Panc1 (cell line): ENCODE data around the gene PPM1D. TPM values are rescaled to one million over a fixed set of nuclear protein-coding genes. Genes with fewer than 3 reads are reported as not detected.

Experiments used
- ATAC-seq: fragments of 200-7000 bp; cut with Tn5 transposase; 2 replicates; pipeline ENCODE4 v1.9.1; 2020; ENCODE audit warnings: mild to moderate bottlenecking, moderate library complexity
- BruUV-seq: library from RNA; stranded (reverse); fragments of 400-500 nt; replicated peaks from 2 replicates; lab custom pipeline; 2021; lab: Mats Ljungman, UMichigan
- CTCF ChIA-PET: fragments of 300-600 bp; sonication (Branson Sonifier 250); formaldehyde crosslinking; loops from one replicate; lab custom pipeline; 2022; ENCODE audit warnings: antibody characterized with exemption; lab: Charles Lee
- POLR2A ChIA-PET: fragments of 300-600 bp; sonication (Branson Sonifier 250); formaldehyde crosslinking; loops from one replicate; lab custom pipeline; 2022; ENCODE audit warnings: antibody characterized with exemption; lab: Charles Lee
- DNase-seq: peaks from one replicate; pipeline ENCODE4 v3.0.0-alpha.2; 2010; ENCODE audit warnings: low read depth, low spot score
- H3K27ac ChIP-seq: 2 replicates; pipeline ENCODE4 v1.5.1; 2011; ENCODE audit warnings: mild to moderate bottlenecking, low read length, inconsistent platforms
- H3K27me3 ChIP-seq: fragments of 200-500 bp; sonication (Bioruptor generic); 2 replicates; pipeline ENCODE4 v1.6.0; 2014; ENCODE audit warnings: low read length, inconsistent platforms; ENCODE audit not compliant: control insufficient read depth, insufficient read depth
- H3K36me3 ChIP-seq: fragments of 200-500 bp; sonication (Bioruptor generic); 2 replicates; pipeline ENCODE4 v1.5.1; 2014; ENCODE audit warnings: inconsistent platforms, mild to moderate bottlenecking, low read length, moderate library complexity; ENCODE audit not compliant: control insufficient read depth, insufficient read depth
- H3K4me1 ChIP-seq: 2 replicates; pipeline ENCODE4 v1.5.1; 2011; ENCODE audit warnings: inconsistent platforms, mild to moderate bottlenecking, low read length, moderate library complexity; ENCODE audit not compliant: control insufficient read depth, insufficient read depth
- H3K4me3 ChIP-seq, 2 experiments: 2 replicates each; pipeline ENCODE4 v1.5.1; 2011 to 2012; ENCODE audit warnings: low read depth in 2 of 2, low read length in 2 of 2, mild to moderate bottlenecking in 2 of 2, inconsistent platforms in 1 of 2, moderate library complexity in 1 of 2
- H3K9me3 ChIP-seq: fragments of 200-500 bp; sonication (Bioruptor generic); 2 replicates; pipeline ENCODE4 v1.5.1; 2014; ENCODE audit warnings: low read depth, mild to moderate bottlenecking, inconsistent platforms, low read length, moderate library complexity; ENCODE audit not compliant: control insufficient read depth, insufficient read depth
- POLR2AphosphoS5 ChIP-seq: IDR thresholded peaks from 2 replicates; pipeline ENCODE4 v1.6.1; 2012; ENCODE audit warnings: mild to moderate bottlenecking, low read depth, low read length, moderate library complexity
- REST ChIP-seq, 2 experiments: IDR thresholded peaks; 2 replicates each; pipeline ENCODE4 v1.6.1; 2011 to 2012; ENCODE audit warnings: low read depth in 2 of 2, control low read depth in 1 of 2, low read length in 1 of 2, mild to moderate bottlenecking in 1 of 2, moderate library complexity in 1 of 2; ENCODE audit not compliant: insufficient read depth in 1 of 2
- SIN3A ChIP-seq: IDR thresholded peaks from 2 replicates; pipeline ENCODE4 v1.6.1; 2012; ENCODE audit warnings: low read depth, mild to moderate bottlenecking, low read length, moderate library complexity, borderline replicate concordance; ENCODE audit not compliant: insufficient read depth
- TCF7L2 ChIP-seq: IDR thresholded peaks from 2 replicates; pipeline ENCODE4 v1.6.1; 2011; ENCODE audit warnings: mild to moderate bottlenecking, low read depth, low read length, inconsistent platforms
- in situ Hi-C: cut with HindIII; loops from 2 replicates; pipeline ENCODE4 v1.10.0; 2016; ENCODE audit warnings: low sequenced_read_pairs, low pct_unique_long_range_greater_than_20kb
- intact Hi-C: fragments of 100-400 bp; cut with micrococcal nuclease; formaldehyde crosslinking; loops from one replicate; pipeline ENCODE4 v1.10.0; 2022; ENCODE audit not compliant: unreplicated experiment
- total RNA-seq: library from RNA; stranded (reverse); gene quantifications from one replicate; pipeline ENCODE4 v1.2.1, GENCODE V29; 2021; ENCODE audit not compliant: unreplicated experiment
- TF ChIP-seq, protein P1 (sequence below): fragments of 450-650 bp; IDR thresholded peaks from 2 replicates; pipeline ENCODE4 v1.5.1; 2017; ENCODE audit warnings: mild to moderate bottlenecking

PPM1D gene
- total RNA-seq, 1 experiment from 2014 or later, result 7.4 TPM

DNA sequence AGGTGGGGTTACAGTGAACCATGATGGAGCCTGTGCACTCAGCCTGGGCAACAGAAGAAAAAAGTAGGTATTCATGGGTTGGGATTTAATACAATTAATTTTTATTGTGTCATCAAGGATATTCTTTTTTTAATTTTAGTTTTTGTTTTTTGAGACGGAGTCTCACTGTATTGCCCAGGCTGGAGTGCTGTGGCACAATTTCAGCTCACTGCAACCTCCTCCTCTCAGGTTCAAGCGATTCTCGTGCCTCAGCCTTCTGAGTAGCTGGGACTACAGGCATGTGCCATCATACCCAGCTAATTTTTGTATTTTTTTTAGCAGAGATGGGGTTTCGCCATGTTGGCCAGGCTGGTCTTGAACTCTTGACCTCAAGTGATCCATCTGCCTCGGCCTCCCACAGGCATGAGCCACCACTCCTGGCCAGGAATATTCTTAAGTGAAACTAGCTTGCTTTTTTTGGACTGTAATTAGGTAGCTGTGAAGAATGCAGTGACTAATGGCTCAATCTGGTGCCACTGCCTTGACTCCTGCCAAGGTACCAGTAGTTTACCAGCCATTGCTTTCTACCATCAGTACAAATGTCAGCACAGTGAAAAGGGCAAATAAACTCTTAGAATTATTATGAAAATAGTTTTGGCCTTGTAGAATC is 4.8 kb downstream of the PPM1D start:
- H3K27ac ChIP-seq, result no peak overlapping the region
- TF ChIP-seq POLR2AphosphoS5 (no peak), REST (IDR thresholded peaks at IDR 0.05; ENCODE audit: insufficient read depth in 1 of 2, low read depth in 2 of 2, low read length in 1 of 2) (no peak)
- in situ Hi-C loops, result no loop called here
- no peak overlapping the region for H3K4me3 ChIP-seq
- CTCF ChIA-PET, result no interaction called here
- no peaks in the 10 kb centered on the region for H3K9me3 ChIP-seq
- peaks cover 9% of the 10 kb centered on the region; the same call in 1 of the 2 replicates for H3K36me3 ChIP-seq
- no peaks in the 10 kb centered on the region for H3K27me3 ChIP-seq
- POLR2A ChIA-PET, result no interaction called here
- no peak for DNase-seq
- intact Hi-C loops, result no loop called here
- no TSS peak for BruUV-seq
- ATAC-seq, result no peak
- H3K4me1 ChIP-seq, result peaks cover 13% of the 10 kb centered on the region

- no peak overlapping the region for H3K4me3 ChIP-seq
- in situ Hi-C loops, result no loop called here
- H3K4me1 ChIP-seq, result peaks cover 13% of the 10 kb centered on the region
- DNase-seq (no peak), ATAC-seq (no peak)
- TF ChIP-seq POLR2AphosphoS5, result no peak
- TF ChIP-seq TCF7L2, result no peak
- TF ChIP-seq, protein P1, sequence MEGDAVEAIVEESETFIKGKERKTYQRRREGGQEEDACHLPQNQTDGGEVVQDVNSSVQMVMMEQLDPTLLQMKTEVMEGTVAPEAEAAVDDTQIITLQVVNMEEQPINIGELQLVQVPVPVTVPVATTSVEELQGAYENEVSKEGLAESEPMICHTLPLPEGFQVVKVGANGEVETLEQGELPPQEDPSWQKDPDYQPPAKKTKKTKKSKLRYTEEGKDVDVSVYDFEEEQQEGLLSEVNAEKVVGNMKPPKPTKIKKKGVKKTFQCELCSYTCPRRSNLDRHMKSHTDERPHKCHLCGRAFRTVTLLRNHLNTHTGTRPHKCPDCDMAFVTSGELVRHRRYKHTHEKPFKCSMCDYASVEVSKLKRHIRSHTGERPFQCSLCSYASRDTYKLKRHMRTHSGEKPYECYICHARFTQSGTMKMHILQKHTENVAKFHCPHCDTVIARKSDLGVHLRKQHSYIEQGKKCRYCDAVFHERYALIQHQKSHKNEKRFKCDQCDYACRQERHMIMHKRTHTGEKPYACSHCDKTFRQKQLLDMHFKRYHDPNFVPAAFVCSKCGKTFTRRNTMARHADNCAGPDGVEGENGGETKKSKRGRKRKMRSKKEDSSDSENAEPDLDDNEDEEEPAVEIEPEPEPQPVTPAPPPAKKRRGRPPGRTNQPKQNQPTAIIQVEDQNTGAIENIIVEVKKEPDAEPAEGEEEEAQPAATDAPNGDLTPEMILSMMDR, result no peak
- no peak for TF ChIP-seq REST (IDR thresholded peaks at IDR 0.05; ENCODE audit: insufficient read depth in 1 of 2, low read depth in 2 of 2, low read length in 1 of 2)
- no peak for TF ChIP-seq SIN3A
- no peak overlapping the region for H3K27ac ChIP-seq
- no peaks in the 10 kb centered on the region for H3K9me3 ChIP-seq
- peaks cover 5% of the 10 kb centered on the region; the same call in 1 of the 2 replicates for H3K36me3 ChIP-seq
- H3K27me3 ChIP-seq, result no peaks in the 10 kb centered on the region
- CTCF ChIA-PET, result no interaction called here
- BruUV-seq, result no TSS peak
- POLR2A ChIA-PET, result interaction anchor here (0.6 kb wide), 1 partner anchor 24 kb away, joined by 3 read pairs; no protein-coding TSS in a partner anchor
- intact Hi-C loops, result no loop called here
Observed at GRCh38 chr17:60606036-60606435, 6.0 kb downstream of the PPM1D start.
